HG03439 (cell line): ENCODE data around the gene ZBP1.

ENCODE experiments used
- ATAC-seq: cut with Tn5 transposase; IDR thresholded peaks from one replicate; pipeline ENCODE4 v1.9.1; 2021; ENCODE audit warnings: mild to moderate bottlenecking, moderate library complexity; ENCODE audit not compliant: unreplicated experiment

The ZBP1 gene

GRCh38 chr20:57619051-57619831 is 985 bp downstream of the ZBP1 start:
- peak; percentile 54 for ATAC-seq

- no peak for ATAC-seq
Observed at GRCh38 chr20:57618764-57619050, 1.5 kb downstream of the ZBP1 start.

- ATAC-seq, result no peak
Observed at GRCh38 chr20:57618091-57618763, 2.0 kb downstream of the ZBP1 start.

- no peak for ATAC-seq
Observed at GRCh38 chr20:57617079-57617795, 3.0 kb downstream of the ZBP1 start.

GRCh38 chr20:57616143-57616951 is 3.9 kb downstream of the ZBP1 start:
- no peak for ATAC-seq

- ATAC-seq, result no peak
Observed at GRCh38 chr20:57615445-57615811, 4.8 kb downstream of the ZBP1 start.

GRCh38 chr20:57614490-57615444 is 5.5 kb downstream of the ZBP1 start:
- ATAC-seq, result no peak

GRCh38 chr20:57613481-57613921 is 6.7 kb downstream of the ZBP1 start:
- no peak for ATAC-seq

GRCh38 chr20:57612916-57613315 is 7.3 kb downstream of the ZBP1 start:
- ATAC-seq, result no peak

- no peak for ATAC-seq
Observed at GRCh38 chr20:57612436-57612835, 7.8 kb downstream of the ZBP1 start.

GRCh38 chr20:57611586-57612311 is 8.5 kb downstream of the ZBP1 start:
- no peak for ATAC-seq

GRCh38 chr20:57610261-57610952 is 9.8 kb downstream of the ZBP1 start:
- no peak for ATAC-seq

- no peak for ATAC-seq
Observed at GRCh38 chr20:57609842-57610167, 10.4 kb downstream of the ZBP1 start.

GRCh38 chr20:57609086-57609841 is 11.0 kb downstream of the ZBP1 start:
- ATAC-seq, result no peak

GRCh38 chr20:57608516-57608915 is 11.7 kb downstream of the ZBP1 start:
- ATAC-seq, result no peak

- no peak for ATAC-seq
Observed at GRCh38 chr20:57605878-57606277, 14.3 kb downstream of the ZBP1 start.

GRCh38 chr20:57605045-57605444 is 15.2 kb downstream of the ZBP1 start:
- ATAC-seq, result no peak

GRCh38 chr20:57603120-57603519 is 17.1 kb downstream of the ZBP1 start:
- ATAC-seq, result no peak
